Right kidney (tissue), 1 donor: ENCODE measurements around the gene PLEKHM1.
"Not testable (repeated sequence)": the region's sequence is repeated elsewhere in the genome, so short reads cannot be mapped to it uniquely, and the experiment has no call there.

Source experiments
- DNase-seq: peaks from one replicate; pipeline ENCODE4 v3.0.0-alpha.2; 2016

The PLEKHM1 gene

GRCh38 chr17:45461524-45462327, 28.8 kb downstream of the PLEKHM1 start:
- not testable (repeated sequence) for DNase-seq

- not testable (repeated sequence) for DNase-seq
Observed at GRCh38 chr17:45460422-45460821, 30.1 kb downstream of the PLEKHM1 start.

DNA sequence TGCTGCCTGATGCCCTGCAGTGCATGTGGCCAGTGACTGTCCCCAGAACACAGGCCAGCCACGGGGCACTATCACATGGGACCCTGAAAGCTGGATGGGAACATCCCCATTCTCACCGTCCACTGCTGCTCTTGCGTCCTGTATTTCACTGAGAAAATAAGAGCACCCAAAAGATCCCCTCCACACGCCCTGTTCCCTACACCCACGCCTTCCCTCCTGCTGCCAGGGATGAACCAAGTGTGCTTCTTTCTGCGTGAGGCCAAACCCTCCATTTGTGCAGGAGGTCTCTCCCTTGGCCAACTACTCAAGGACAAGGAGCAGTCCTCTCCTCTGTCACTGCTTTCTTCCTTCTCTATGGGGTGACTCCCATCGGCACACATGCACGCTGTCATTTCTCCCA, 36.2 kb downstream of the PLEKHM1 start:
- DNase-seq = not testable (repeated sequence)

DNA sequence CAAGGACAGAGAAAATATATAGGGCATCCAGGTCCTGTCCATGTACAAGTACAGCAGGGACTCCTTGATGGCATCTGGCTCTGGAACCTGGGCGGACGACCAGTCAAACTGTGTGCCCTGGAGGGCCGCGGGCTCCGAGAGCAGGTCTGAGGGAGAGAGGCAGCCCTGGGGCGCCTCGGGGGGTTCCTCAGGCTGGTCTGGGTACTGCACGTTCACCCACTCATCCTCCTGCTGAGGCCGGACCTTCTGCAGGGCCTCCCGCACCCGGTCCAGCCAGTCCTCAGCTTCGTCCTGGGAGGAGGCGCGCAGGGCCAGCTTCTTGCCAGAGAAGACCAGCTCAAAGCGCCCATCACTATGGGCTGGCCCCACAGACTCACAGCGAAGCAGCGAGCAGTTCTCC, 36.8 kb downstream of the PLEKHM1 start:
- not testable (repeated sequence) for DNase-seq

DNA sequence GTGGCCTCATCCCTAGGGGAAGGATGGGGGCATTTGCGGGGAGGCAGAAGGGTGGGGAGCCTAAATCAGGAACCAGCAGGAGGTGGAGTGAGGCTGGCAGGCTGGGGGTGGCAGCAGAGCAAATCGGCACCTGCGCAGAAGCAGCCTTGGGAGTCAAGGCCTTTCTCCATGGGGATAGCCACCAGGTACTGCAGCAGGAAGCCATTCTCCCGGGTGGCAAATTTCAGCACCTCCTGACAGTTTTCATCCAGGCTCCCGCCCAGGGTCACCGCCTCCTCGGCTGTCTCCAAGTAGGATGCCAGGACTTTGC, 37.3 kb downstream of the PLEKHM1 start:
- DNase-seq = not testable (repeated sequence)

DNA sequence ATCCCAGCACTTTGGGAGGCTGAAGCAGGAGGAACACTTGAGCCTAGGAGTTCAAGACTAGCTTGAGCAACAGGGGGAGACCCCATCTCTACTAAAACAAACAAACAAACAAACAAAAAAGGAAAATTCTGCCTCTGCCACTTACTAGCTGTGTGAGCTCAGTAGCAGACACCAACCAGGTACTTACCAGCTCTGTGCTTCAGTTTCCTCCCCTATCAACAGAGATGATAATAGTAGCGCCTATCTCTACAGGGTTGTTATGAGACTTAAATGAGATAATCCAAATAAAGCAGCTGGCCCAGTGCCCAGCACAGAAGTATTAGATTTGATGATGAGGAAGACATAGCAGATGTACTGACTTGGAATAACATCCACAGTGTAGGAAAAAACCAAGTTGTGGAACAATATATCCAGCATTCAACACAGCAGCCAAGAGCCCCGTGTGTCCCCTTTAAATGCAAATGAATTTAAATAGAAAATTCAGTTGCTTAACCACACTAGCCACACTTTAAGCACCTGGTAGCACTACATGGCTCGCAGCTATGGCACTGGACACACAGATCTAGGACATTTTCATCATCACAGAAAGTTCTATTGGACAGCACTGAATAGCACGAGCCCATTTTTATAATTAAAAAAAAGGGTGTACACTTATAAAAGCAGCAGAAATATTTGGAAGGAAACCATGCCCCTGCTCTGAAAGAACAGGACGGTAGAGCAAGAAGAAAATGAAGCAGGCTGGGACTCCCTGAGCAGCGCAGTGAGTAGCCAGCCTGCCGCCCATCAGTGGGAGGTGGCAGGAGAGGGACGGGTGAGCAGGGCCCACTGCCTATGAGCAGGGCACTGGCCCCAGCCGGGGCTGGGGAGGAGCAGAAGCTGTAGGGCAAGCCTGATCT, 37.9 kb downstream of the PLEKHM1 start:
- not testable (repeated sequence) for DNase-seq

DNA sequence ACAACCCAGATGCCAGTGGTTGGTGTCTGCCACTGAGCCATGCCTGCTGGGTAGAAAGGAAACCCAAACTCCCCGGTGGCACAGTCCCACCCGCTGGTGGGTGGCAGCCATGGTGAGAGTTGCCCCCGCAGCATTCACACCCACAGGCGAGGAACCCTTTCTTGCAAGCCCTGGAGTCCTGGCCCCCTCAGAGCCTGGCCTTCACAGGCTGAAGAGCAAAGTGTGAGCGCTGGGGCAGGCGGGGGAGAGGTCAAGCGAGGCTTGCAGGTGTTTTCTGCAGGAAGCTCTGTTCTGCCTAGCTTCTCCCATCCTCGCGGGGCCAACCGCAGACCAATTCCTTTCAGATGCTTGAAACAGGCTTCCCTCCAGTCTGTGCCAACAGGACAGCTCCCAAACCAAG, 38.9 kb downstream of the PLEKHM1 start:
- not testable (repeated sequence) for DNase-seq

DNA sequence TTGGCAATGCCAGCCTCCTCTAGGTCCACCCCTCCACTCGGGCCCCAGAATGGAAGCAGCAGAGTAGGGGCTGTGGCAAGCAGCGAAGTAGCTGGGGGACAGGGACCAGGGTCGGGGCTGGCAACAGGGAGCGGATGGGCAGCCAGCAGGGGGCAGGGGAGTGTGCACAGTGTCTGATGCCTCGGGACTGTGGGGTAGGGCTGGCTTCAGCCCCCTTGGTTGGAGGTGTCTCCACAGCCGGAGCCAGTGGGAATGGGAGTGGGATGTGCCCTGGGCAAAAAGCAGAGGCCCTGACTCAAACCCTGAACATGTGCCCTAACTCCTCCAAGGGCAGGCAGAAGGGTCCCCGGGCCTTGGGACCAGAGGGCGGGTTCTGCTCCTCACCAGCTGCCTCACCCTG, 39.4 kb downstream of the PLEKHM1 start:
- DNase-seq = no peak

GRCh38 chr17:45449708-45450329, 40.7 kb downstream of the PLEKHM1 start:
- not testable (repeated sequence) for DNase-seq

- not testable (repeated sequence) for DNase-seq
Observed at GRCh38 chr17:45449260-45449659, 41.3 kb downstream of the PLEKHM1 start.

DNA sequence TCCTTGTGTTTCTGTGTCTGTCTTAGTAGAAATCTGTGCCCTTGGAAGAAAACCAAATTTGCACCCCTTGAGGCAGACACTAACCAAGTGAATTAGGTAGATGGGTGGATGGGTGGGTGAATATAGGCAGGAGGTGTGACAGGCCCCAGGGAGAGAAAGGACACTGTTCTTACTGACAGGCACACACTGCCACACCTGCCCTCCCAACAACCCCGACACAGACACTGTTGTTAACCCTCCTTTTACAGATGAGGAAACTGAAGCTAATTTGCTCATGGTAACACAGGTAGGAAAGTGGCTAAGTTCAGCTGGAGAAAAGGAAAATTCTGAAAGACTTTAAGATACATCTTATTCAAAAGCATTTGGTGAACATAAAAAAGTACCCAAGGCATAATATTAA, 42.0 kb downstream of the PLEKHM1 start:
- not testable (repeated sequence) for DNase-seq

- DNase-seq = not testable (repeated sequence)
Observed at GRCh38 chr17:45448066-45448465, 42.5 kb downstream of the PLEKHM1 start.

DNA sequence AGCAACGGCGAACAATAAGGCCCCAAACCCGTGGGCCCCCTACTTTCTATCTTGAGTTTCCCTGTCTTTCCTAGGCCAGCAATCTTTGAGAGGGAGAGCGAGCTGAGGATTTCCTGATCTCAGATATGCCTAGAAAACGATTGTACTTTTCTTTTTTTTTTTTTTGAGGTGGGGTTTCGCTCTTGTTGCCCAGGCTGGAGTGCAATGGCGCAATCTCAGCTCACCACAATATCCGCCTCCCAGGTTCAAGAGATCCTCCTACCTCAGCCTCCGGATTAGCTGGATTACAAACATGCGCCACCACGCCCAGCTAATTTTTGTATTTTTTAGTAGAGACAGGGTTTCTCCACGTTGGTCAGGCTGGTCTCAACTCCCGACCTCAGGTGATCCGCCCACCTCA, 42.9 kb downstream of the PLEKHM1 start:
- DNase-seq = not testable (repeated sequence)

DNA sequence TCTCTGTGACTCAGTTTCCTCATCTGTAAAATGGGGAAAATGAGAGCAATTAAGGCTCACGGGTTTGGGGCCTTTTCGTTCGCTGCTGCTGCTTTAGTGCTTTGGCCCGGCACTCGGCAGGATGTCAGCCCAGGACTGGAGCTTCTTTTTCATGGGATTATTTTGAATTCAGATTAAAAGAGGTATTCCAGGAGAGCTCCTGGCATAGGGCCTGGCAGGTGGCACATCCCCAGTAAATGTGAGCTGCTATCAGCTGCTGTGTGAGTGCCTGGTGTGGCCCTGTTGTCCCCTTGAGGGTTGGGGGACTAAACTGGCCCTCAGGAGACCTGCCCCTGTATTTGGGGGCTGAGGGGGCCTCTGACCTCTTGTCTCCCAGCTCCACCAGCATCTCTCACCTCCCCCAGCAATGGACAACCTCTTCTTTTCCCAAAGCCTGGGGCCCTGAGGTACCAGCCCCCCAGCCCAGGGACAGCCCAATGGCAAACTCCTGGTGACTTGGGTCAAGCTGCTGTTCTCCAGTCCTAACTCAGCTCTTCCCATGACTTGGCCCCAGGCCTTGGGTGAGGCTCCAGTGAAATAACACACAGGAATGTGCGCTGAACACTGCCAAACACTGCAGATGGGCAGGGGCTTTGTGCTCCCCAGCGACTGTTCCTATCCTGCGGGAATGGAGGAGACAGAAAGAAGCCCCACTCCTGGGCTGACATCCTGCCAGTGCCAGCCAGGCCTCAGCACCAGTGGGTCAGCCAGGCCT, 43.5 kb downstream of the PLEKHM1 start:
- not testable (repeated sequence) for DNase-seq

DNA sequence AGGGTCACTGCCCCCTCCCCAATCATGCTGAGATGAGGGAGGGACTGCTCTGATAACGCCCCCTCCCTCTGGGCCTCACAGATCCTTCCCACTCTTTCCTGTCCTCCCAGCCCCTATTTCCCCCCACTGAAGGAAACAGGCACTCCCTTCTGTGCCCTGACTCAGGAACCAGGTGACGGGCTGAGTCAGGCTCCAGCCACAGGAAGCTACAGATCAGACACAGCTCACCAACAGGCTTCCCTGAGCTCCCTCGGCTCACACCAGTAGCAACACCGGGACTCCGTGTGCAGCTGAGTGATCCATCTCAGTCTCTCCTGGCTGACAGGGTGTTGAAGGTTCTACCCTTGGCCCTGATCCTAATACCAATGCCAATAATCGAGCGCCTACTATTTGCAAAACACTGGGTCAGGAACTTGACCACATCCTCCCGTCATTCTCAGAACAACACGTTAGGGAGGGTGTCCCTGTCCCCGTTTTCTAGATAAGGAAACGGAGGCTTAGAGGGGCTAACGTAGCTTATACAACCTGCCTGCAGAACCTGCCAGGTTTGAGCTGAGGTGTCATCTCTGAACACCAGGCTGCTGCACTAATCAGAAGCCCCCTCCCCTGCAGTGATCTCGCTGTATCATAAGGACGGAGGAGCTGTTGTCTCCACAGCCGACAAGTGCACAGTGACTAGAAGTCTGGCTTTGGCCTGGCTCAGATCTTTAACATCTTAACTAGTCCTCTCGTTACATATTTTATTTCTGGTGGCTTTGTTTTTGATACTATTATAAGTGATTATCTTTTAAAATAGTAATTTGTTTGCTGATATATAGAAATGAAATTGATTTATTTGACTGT, 44.4 kb downstream of the PLEKHM1 start:
- not testable (repeated sequence) for DNase-seq

DNA sequence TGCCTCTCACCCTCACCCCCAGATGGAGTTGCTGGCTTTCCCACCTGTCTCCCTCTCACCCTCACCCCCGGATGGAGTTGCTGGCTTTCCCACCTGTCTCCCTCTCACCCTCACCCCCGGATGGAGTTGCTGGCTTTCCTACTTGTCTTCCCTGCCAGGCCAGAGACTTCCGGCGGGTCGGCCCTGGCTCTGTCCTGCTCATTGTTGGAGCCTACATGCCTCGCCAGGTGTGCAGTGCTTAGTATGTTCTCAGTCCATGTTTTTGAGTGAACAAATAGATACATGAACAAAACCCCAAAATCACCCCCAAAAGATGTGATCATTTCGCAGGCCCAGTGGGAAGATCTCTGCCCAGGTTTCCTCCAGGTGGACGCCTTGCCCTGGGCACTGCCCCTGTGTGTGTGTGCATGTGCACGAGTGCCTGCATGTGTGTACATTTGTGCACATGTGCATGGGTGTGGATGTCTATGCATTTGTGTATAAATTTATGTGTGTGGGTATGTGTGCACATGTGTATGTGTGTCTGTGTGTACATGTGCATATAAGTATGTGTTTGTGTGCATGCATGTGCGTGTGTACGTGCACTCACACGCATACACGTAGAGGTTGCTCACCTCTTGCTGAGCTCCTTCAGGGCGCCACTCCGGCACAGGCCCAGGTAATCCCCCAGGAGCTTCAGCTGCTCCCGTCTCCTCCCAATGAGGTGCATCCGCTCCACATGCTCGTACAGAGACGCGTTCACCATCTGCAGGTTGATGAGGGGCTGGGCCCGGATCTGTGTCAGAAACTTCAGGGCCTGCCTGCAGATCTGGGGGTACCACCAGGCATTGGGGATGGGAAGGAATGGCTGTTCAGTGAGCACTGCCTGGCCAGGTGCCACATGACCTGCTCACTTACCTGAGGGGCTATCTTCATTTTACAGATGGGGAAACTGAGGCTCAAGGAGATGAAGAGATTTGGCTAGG, 45.4 kb downstream of the PLEKHM1 start:
- DNase-seq = not testable (repeated sequence)

DNA sequence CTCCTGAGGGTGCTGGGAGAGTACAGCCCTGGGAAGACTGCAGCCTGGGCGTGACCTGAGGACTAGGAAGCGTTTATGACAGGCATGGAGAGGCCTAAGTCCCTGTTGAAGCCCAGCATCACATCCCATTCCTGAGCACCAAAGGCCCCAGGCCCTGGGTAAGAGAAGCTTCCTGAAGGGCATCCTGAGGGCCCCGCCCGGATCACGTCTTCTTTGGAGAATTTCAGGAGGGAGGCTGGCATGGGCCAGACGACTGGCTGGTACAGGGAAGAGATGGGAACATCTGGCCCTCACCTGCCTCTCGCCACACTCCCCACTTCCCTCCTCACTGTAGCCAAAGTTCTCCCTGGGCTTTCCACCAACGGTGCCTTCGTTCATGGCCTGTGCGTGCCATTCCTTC, 46.2 kb downstream of the PLEKHM1 start:
- not testable (repeated sequence) for DNase-seq

DNA sequence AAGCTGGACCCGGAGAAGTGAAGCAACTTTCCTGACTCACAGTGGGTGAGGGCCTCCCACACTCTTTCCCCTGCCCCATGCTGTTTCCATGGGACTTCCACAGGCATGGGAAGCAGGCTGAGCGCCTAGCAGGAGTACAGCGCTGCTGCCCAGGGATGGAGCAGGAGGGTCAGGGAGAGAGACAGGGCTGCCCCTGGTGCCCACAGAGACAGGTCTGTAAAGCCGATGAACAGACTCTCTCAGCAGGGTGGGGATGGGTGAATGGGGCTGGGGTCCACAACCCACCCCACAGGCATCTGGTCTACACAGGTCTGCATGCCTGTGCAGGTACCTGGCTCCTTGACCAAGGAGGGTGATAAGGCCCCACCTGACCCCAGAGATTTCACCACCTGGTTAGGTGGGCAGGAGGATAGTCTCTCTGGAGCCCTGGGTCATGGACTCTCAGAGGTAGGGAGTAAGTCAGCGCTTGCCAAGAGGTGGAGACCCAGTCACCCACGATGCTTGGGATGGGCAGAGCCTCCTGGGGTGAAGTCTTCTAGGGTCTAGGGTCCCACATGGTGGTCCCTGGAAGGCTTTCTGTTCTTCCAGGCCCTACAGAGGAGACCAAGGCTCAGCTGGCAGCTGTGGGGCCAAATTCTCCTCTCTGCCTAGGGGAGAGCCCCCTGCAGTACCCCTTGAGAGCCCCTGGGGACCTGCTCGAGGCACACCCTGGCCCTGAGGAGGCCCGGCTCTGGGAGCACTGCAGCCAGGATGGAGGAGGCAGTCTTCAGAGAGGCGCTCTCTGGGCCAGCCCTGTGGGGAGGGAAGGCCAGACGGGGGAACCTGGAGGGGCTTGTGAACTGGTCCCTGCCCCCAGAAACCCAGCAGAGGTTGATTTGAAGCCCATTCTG, 46.9 kb downstream of the PLEKHM1 start:
- not testable (repeated sequence) for DNase-seq
